GM18499 (cell line): ENCODE data around the gene UGT1A10.

Experiments used
- ATAC-seq: cut with Tn5 transposase; IDR thresholded peaks from one replicate; pipeline ENCODE4 v1.9.1; 2021; ENCODE audit warnings: moderate number of reproducible peaks; ENCODE audit not compliant: insufficient read depth, unreplicated experiment

The UGT1A10 gene

DNA sequence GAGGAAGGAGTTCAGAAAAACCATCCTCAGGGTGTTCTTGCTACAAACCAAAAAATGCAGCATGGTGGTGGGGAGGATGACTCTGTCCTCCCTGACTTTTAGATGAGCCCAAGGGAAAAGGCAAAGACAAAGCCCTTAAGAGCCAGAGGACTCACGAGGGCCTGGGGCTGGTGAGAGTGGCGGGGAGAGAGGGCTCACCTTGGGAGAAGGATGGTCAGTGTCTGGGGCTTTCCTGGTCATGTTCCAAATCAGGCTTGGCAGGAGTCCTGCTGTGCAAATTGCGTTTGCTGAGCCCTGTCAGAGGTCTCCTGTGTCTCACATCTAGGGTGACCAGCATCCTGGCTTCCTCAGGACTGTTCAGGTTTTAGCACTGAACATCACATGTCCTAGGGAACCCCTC, 128.5 kb downstream of the UGT1A10 start:
- ATAC-seq: no peak

DNA sequence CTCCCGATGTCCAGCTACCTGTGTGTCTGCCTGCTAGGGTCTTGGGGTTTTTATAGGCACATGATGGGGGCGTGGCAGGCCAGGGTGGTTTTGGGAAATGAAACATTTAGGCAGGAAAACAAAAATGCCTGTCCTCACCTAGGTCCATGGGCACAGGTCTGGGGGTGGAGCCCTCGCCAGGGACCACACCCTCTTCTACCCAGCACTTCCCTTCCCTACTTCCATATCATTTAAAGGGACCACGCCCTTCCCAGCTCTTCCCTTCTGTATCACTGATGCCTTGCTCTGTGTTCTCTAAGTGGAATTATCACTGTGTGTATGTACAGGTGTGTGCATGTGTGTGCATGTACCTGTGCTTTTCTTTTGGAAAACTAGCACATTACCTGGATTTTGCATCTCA, 130.2 kb downstream of the UGT1A10 start:
- ATAC-seq: no peak

GRCh38 chr2:233768076-233768475, 131.8 kb downstream of the UGT1A10 start:
- ATAC-seq: no peak

DNA sequence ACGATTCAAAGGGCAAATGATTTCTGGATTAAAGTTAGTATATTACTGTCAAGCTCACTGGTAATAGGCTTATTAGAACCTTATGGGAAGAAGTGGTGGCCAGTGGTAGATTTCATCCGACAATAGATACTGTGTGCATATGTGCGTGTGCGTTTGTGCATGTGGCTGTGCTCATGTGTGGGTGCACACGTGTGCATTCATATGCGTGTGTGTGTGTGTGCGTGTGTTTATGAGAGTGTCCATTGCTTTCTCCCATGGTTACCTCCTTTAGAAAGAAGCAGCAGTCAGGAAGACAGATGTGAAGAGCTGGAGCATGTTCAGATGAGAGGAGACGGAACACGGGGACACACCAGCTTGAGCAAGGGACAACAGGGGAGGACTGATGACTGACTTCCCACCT, 133.0 kb downstream of the UGT1A10 start:
- no peak for ATAC-seq

- ATAC-seq: no peak
These were observed 135.9 kb downstream of the UGT1A10 start for GRCh38 chr2:233772153-233772552.

DNA sequence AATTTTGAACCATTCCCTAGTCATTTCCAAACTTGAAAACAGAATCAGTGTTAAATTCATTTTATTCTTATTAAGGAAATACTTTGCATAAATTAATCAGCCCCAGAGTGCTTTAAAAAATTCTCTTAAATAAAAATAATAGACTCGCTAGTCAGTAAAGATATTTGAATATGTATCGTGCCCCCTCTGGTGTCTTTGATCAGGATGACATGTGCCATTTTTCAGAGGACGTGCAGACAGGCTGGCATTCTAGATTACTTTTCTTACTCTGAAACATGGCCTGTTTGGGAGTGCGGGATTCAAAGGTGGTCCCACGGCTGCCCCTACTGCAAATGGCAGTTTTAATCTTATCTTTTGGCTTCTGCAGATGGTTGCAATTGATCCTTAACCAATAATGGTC, 136.3 kb downstream of the UGT1A10 start:
- ATAC-seq: no peak

GRCh38 chr2:233773854-233774253, 137.6 kb downstream of the UGT1A10 start:
- no peak for ATAC-seq

- no peak for ATAC-seq
These were observed 139.2 kb downstream of the UGT1A10 start for GRCh38 chr2:233775414-233775813.

DNA sequence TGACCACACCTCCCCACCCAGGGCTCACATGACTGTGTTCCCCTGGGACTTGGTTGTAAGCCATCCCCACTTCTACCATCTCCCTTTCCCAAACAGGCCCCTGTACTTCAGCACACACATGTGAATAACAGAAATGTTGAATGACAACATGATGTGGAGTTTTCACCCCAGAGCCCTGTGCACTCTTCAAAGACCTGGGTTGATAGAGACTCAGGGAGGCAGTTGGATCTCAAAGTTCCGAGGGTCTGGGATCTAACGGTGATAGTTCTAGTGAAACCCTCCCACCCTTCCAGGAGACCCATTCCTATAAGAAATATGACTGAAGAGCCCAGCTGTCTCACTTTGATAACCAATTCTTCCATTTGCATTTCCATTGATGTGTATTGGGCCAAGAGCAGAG, 141.8 kb downstream of the UGT1A10 start, which contains the start of gene MROH2A:
Gene MROH2A, plus strand, starts transcription at position 301 of the 400 bp plus-strand sequence. CDS start 1,029 bp downstream, outside the sequence.
- ATAC-seq: no peak

GRCh38 chr2:233779722-233780121, 143.5 kb downstream of the UGT1A10 start:
- ATAC-seq: no peak

- ATAC-seq: no peak
These were observed 144.5 kb downstream of the UGT1A10 start for GRCh38 chr2:233780771-233781170.

GRCh38 chr2:233789554-233789953, 153.3 kb downstream of the UGT1A10 start:
- ATAC-seq: no peak

GRCh38 chr2:233791151-233791882, 155.1 kb downstream of the UGT1A10 start:
- ATAC-seq: no peak

DNA sequence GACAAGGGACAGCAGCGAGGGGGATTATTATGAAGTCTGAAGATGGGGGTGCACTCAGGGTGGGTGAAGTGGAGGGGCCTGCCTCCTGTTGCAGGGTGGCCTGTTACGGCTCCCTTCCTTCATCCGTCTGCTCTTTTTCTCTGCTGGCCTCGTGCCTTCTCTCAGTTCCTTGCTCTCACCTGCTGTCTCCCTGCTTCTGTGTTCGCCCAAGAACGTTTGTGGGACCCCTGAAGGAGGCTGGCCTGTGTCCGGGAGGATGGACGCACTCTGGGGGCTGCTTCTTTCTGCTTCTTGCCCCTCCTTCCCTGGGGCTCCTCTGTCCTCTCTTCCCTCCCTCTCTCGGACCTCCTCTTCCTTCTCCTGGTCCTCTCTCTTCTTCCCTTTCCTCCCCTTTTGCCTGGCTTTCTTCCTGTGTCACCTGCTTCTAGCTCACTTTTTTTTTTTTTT, 155.7 kb downstream of the UGT1A10 start:
- ATAC-seq: no peak

DNA sequence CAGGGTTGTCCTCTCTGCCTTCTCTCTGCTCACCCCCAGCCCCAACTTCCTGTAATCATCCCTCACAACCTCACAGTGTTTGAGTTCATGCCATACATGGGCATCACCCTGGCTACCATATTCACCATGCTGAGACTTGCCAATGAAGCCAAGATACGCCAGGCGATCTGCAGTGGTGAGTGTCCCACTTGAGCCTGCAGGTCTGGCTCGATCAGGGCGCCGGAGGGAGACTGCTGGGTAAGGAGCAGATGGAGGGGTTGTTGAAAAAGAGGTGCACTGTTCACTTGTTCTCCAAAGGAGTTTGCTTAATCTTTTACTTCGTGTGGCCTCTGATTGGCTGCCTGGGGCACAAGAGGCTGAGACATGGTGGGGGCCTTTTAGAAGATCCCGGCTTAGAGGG, 156.5 kb downstream of the UGT1A10 start:
- no peak for ATAC-seq

GRCh38 chr2:233793465-233794127, 157.3 kb downstream of the UGT1A10 start:
- ATAC-seq: no peak

DNA sequence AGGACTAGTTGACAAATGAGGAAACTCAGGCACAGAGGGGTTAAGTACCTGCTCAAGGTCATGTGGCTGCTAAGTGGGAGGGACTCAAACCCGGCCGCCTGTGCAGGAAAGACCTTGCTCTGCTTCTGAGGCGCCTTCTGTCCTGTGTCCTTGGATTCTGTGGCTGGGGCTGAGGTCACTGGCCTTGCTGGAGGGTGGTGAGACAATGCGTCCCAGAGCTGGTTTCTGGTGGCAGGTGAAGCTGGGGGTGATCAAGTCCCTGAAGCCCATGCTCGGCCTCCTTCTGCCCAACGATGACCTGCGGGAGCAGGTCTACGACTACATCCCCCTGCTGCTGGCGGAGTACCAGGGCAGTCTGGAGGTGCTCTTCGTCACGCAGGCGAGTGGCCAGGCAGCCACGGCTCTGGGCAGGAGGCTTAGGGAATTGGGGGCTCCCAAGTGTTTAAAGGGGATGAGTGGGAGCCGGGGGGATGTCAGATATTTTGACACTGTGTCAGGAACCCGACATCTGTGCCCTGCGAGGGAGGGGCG, 157.9 kb downstream of the UGT1A10 start:
- no peak for ATAC-seq

- ATAC-seq: no peak
These were observed 159.5 kb downstream of the UGT1A10 start for GRCh38 chr2:233795735-233796171.

DNA sequence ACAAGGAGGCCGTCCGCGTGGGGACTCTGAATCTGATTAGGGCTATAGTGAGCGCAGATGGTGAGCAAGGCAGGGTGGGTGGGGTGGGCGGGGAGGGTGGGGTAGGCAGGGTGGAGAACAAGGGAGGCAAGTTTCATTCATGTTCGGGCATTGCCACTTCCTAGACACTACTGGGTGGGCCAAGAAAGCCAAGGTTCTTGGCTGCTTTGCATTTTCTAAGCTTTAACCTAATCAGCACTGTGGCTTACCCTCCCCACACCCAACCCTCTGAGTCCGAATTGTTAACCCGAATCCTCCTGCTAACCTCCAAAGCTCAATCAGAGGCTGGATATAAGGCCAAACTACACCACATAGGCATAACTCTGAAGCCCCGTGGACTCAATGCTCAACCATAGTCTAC, 160.0 kb downstream of the UGT1A10 start:
- no peak for ATAC-seq

- no peak for ATAC-seq
These were observed 162.3 kb downstream of the UGT1A10 start for GRCh38 chr2:233798335-233799086.
